HG02943 (cell line): ENCODE measurements around the gene ZNF787.

Source experiments
- ATAC-seq: cut with Tn5 transposase; IDR thresholded peaks from one replicate; pipeline ENCODE4 v1.9.1; 2021; ENCODE audit warnings: mild to moderate bottlenecking, low read depth, moderate library complexity; ENCODE audit not compliant: unreplicated experiment

The ZNF787 gene

DNA sequence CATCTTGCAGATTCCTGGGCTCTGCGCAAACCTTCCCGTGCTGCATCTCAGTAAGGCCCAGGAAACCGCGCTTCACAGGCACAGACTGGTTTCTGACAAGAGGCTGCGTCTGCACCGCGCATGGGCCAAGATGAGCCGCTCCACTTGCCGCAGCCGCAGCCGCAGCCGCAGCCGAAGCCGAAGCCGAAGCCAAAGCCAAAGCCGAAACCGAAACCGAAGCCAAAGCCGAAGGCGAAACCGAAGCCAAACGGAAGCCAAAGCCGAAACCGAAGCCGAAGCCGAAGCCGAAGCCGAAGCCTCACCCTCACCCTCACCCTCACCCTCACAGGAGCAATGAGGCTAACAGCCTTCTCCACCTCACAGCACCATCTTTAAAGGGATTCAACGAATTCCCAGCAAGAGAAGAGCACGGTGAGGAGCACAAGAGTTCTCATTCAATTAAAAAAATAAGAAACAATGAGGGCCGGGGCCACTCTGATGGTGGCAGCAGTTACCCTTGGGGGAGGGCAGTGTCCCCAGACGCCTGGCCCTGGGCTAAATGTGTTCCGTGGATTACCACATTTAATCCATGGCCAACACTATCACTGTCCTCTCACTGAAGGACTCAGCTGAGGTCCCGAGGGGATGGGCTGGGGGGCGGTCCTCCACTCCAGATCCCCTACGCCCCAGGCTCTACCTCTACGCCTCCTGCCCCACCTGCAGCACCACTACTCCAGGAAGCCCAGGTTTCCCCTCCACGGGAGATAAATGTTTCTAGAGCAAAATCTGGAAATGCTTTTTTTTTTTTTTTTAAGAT, 29.1 kb downstream of the ZNF787 start:
- no peak for ATAC-seq

DNA sequence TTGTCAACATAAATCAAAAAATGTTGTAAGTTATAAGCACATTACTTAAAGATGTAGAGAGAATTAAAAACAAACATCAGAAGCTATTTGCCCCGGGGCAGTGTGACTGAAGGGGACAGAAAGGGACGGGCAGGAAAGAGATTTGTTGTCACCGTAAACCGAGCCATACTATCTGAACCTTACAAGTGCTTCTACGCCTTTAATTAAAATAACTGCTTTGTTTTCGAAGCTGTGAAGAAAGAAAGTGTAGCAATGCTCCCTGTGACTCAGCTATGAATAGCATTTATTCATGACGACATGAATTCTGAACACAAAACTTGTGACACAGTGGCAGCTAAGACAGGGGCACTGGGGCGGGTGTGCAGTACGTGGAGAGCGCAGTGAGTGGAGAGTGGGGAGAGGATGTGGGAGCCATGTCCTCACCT, 30.0 kb downstream of the ZNF787 start:
- no peak for ATAC-seq

DNA sequence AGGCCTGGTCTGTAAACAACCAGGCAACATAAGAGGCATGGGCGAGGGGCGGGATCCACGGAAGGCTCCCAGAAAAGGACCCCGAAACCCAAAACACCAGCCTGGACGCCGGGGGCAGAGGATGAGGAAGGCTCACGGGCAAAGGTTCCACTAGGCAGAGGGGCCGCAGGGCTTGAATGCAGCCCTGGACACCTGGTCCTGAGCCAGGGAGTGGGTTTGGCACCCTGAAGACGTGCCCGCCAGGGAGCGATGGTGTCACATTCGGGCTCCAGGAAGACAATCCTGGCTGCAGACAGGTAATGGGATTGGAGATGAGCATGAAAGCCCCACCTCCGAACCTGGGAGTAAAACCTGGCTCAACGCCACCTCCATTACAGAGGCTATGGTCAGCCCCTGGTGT, 31.8 kb downstream of the ZNF787 start:
- no peak for ATAC-seq

DNA sequence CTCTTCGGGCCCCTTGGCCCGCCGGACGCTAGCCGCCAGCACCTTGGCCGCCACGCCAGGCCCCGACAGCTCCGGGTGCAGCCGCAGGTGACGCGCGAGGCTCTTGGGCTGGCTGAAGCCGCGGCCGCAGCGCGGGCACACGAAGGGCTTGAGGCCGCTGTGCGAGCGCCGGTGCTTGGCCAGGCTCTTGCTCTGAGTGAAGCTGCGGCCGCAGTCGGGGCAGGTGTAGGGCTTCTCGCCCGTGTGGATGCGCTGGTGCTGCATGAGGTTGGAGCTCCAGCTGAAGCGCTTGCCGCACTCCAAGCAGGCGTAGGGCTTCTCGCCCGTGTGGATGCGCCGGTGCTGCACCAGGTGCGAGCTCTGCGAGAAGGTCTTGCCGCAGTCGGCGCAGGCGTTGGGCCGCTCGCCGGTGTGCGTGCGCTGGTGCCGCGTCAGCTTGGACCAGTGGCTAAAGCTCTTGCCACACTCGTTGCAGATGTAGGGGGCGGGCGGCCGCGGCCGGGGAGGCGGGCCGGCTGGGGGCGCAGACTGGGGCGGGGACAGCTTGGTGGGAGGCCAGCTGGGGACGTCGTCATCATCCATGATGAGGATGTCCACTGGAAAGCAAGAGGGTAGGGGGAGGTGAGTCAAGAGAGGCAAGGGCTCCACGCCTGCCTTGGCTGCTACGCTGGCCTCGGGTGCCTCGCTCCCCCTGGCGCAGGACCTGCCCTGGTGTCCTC, 32.4 kb downstream of the ZNF787 start:
- ATAC-seq: no peak

DNA sequence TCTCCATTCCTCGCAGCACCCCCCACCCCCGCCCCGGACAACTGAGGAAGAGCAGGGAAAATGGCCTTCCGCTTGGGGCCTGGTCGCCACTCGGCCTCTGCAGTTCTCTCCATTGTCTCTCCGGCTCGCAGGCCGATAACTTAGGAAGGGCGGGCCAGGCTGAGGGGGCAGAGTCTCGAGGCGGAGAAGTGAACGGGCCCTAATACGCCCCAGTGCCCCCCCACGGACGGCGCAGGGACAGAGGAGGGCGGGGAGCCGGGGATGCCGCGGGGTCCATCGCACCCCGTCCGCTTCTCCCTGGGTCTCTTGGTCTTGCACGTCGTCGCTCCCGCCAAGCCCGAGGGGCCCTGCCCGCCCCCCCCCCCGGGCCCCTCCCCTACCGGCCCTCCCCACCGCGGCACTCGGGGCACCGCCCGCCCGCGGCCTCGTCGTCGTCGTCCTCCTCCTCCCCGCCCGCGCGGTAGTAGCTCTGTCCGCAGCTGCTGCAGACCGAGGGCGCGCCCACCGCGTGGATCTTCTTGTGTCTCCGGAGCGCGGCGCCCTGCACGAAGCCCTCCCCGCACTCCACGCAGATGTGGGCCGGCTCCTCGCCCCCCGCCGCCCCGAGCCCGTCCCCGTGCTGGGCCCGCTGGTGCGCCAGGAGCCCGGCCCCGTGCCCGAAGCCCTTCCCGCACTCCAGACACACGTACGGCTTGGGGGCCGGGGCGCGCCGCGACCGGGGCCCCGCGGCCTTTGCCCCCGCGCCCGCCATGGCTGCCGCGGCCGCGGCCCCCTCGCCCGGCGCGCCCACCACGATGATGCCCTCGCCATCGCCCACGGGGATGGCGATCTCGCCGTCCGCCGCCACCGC, 33.2 kb downstream of the ZNF787 start:
- no peak for ATAC-seq

DNA sequence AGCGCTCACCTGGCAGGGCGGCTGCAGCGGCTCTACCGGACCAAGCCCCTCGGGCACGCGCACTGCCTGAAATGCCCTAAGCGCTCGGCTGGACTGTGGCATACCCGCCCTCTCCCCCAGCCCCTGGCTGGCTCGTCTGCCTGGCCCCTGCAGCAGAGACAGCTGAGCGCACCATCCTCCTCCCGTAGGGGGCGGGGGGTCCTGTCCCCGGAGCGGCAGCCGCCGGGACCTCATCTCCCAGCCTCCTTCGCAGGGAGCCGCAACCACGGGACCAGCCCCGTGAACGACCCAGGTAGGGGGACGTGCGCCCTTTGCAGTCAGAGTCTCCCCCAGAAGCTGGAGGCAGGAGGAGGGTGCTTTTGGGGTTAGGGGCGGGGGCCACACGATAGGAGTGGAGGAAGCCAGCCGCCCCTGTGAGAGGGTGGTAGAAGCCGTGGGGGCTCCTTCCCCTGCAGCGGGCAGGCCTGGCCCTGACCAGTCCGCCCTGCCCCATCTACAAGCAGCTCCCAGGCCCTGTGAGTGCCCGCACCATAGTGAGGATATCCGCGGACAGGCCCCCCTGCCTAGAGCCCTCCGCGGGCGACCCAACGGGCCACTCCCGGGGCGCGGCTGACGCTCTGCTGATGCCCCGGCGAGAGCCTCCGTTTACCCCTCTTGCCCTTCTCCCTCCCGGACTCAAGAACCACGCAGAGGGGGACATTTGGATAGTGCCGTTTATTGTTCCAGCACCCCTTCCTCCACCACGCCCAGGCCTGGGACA, 34.2 kb downstream of the ZNF787 start:
- ATAC-seq: no peak

DNA sequence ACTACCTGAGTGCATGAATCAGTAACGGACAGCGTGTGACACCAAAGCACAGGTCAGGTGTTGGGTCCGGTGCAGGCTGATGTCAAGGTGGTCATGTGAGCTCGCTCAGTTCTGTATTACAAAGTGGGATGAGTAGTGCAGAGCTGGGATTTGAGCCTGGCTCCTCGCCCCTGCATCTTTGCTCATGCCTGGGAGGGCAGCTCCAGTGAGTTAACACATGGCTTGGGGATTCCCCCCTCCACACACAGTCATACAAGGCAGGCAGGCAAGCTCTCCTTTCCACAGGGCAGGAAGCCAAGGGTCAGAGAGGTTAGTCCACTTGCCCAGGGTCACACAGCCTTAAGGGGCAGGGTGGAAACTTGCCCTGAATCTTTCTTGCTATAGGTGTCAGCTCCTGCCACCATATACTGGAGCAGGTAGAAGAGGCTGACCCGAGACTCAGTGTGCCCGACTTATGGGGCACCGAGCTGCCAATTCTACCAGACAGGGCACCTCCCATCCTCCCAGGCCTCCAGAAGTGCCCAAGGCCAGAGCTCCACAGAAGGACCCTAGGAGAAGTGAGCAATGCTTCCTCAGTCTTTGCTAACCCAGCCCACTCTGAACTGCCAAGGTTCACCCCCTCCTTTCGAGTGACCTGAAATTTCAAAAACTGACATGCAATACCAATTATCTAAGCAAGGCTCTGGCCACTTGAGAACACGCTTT, 35.4 kb downstream of the ZNF787 start:
- no peak for ATAC-seq

DNA sequence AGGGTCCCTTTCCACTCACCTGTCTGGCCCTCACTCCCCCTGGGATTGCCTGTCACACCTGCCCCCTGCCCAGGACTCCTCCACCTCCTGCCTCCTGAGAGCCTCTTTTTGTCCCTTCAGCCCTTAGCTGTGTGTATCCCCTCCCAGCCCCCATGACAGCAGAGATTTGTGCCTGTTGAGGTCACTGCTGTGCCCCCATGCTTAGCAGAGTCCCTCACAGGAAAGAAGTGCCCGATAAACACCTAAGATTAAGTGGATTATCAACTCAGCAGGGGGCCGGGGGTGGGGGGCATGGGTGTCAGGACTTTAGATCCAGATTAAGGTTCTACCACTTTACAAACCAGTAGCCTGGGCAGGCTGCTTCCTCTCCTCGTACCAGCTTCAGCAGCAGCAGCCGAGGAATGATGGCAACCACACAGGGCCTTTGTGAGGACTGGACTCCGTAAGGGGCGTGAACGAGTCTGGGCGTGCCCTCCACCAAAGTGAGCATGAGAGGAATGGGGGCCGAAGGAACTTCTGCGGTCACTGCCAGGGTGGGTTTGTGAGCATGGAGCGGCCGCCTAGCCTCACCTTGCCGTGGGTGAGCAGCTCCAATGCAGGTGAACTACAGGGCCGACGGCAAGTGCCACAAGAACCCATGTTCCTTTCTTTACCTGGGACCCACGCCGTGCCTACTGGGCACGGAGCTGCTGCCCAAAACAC, 36.1 kb downstream of the ZNF787 start:
- ATAC-seq: no peak

DNA sequence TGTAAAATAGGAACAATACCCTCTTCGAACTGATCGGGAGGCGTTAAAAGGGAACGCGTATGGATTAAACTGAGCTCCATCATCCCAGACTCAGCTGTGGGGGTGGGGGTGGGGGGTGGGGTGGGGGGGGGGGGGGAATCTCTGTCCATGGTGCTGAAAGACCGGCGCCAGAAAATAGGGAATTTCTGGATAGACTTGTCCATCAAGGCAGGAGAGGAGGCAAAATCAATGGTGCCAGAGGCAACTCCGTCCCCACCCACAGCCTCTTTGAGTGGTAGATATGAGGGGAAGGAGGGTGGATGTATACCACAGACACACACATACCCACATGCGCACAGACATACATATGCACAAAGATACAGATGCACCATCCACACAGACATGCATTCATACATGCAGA, 37.4 kb downstream of the ZNF787 start:
- no peak for ATAC-seq

DNA sequence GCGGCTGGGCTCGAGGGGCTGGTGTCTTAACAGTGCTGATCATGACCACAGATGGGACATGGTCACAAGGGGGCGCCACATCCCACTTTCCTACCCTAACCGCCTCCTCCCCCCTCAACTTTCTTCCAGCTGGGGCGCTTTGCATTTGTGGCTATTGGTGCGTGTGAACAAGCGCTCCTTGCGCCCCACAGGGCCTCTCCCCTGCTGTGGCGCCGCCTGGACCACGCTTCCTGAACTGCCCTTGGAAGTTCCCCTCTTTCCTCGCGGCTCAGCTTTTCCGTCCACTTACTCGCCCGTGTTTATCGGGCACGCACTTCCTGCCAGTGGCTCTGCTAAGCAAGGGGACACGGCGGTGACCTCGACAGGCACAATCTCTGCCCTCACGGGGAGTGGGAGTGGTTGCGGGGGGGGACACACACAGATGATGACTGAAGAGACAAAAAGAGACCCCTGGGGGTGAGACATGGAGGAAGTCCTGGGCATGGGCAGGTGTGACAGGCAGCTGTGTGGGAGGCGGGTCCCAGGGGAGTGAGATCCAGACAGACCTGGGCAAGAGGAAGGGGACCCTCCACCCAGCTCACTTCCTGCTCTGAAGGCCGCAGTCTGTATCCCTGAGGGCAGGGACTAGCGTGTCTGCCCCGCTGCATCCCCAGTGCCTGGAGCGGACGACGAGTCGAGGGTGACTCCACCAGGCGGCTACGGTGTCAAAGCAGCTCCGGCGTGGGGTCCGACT, 40.3 kb downstream of the ZNF787 start:
- peak; percentile 64 for ATAC-seq

DNA sequence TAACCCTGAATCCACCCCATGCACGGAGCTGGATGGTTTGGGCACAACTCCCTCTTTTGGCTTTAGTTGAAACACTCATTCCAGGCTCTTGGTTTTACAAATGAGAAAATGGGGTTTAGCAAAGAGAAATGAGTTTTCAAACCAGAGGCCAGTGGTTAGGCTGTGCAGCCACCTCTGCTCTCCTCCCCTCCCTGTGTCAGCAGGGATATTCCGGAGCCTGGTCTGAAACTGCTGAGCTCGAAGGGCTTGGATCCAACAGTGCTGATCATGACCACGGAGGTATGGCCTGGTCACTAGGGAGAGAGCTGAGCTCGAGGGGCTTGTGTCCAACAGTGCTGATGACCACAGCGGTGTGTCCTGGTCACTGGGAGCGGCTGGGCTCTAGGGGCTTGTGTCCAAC, 41.5 kb downstream of the ZNF787 start:
- ATAC-seq: no peak

DNA sequence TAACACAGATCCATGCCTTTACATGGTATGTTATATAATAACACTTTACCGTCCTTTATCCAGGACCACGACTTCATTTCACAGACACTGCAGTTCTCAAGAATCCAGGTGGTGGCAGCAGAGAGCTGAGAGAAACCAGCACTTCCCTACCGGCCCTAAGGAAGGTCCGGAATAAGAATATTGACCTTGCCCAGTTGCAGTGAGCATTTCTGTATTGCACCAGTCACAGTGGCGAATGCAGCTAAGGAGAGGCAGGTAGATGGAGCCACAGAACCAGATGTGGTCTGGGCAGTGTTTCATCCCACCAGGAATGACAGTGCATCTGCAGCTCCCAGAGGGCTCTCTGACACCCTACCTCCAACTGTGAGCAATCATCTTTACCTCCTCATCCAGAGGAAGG, 44.6 kb downstream of the ZNF787 start:
- ATAC-seq: no peak

DNA sequence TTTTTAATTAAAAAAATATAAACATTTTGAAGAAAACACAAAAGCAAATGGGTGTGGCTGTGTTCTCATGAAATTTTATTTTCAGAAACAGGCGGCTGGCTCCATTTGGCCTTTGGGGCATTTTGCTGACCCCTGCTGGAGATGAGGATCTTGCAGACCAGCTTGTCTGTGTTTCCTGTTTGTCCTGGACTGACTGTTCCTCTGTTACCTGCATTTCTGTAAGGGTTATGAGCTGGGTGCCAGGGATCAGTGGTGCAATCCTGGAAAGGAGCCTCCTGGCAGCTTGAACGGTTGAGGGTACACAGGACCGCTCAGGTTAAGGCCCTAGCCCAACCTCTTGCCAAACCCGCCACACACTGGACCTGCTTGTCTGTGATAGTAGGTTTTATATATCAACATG, 49.9 kb downstream of the ZNF787 start:
- no peak for ATAC-seq

DNA sequence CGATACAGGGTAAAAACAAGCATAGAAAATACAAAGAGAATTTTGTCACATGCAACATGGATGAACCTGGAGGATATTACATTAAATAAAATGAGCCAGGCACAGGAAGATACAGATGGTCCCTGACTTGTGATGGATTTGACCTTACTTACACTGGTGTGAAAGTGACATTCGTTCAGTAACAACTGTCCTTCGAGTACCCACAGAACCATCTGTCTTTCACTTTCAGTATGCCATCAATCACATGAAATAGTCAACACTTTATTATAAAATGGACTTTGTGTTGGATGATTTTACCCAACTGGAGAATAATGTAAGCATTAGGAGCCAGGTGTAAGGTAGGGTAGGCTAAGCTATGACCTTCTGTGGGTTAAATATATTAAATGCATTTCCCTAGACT, 51.5 kb downstream of the ZNF787 start:
- ATAC-seq: no peak

DNA sequence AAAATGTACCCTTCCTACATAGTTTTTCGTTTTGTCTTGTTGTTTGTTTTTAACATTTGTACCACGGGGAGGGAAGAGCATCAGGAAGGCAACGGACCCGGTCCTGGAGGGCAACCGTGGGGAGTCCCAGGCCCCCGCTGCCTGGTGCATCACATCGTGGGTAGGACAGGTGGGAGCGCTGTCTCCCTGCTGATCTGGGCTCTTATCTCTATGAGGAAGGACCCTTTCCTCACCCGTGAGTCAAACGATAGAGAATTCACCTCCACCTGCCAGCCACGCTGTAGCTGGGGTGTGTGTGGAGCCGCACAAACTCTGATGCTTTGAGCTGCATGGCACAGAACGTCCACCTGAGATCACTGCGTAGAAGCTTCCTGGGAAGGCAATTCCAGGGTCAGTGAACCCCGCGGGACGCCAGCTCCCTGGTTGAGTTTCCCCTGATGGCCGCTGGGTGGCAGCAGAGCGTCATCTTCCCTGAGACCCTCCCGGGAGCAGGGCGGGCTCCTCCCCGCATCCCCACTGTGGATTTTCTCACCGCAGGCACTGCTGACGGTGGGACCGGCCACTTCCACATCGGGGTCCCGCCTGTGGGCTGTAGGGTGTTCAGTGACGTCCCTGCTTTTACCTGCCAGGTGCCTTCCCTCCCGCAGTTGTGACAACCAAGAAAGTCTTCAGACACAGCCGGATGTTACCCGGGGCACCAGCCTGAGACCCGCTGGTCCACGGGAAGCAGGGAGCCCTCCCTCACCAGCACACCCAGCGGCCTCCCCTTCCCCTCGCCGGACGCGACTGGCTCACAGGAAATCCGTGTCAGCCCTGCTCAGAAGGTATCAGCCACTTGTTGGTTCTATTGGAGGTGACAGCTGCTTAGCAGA, 54.7 kb downstream of the ZNF787 start:
- no peak for ATAC-seq

DNA sequence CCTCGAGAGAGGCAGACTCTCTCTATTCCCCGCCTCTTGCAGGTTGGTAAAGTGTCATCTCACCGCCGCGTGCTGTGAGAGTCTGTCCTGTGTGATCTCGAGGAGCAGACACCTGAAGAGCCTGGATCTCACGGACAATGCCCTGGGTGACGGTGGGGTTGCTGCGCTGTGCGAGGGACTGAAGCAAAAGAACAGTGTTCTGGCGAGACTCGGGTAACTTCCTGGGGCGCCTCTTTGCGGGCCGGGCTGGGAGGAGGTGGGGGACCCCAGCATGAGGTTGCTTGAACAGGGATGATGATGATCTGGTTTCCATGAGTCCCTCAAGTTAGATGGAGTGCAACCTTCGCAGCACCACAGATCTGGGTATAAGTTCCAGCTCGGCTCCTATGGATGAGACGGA, 67.5 kb downstream of the ZNF787 start:
- ATAC-seq: no peak
